WTC11 (cell line): Measurements from ENCODE around the gene WWP2.

ENCODE experiments used
- ATF6 ChIP-seq: sonication (generic); formaldehyde crosslinking; IDR thresholded peaks from 2 replicates; pipeline ENCODE4 v1.8.1; 2023; ENCODE audit warnings: mild to moderate bottlenecking, missing genetic modification reagents
- CREB1 ChIP-seq: sonication (generic); formaldehyde crosslinking; IDR thresholded peaks from 2 replicates; pipeline ENCODE4 v1.8.0; 2023; ENCODE audit warnings: mild to moderate bottlenecking, missing genetic modification reagents
- CTCF ChIP-seq: fragments of 200-600 bp; IDR thresholded peaks from 2 replicates; pipeline ENCODE4 v1.8.0; 2022; ENCODE audit warnings: antibody characterized with exemption
- E2F5 ChIP-seq: sonication (generic); formaldehyde crosslinking; IDR thresholded peaks from 2 replicates; pipeline ENCODE4 v1.8.1; 2022; ENCODE audit warnings: mild to moderate bottlenecking, moderate library complexity, missing genetic modification reagents
- IRF2 ChIP-seq: sonication (generic); formaldehyde crosslinking; IDR thresholded peaks from 2 replicates; pipeline ENCODE4 v1.8.0; 2022; ENCODE audit warnings: low read depth, missing genetic modification reagents, borderline replicate concordance
- JUN ChIP-seq: sonication (generic); formaldehyde crosslinking; IDR thresholded peaks from 2 replicates; pipeline ENCODE4 v1.8.0; 2023; ENCODE audit warnings: mild to moderate bottlenecking, missing genetic modification reagents
- NR3C1 ChIP-seq: sonication (generic); formaldehyde crosslinking; conservative IDR thresholded peaks from 2 replicates; pipeline ENCODE4 v1.8.1; 2023; ENCODE audit warnings: low read depth, mild to moderate bottlenecking, missing genetic modification reagents
- RELA ChIP-seq: sonication (generic); formaldehyde crosslinking; IDR thresholded peaks from 2 replicates; pipeline ENCODE4 v1.8.1; 2022; ENCODE audit warnings: missing genetic modification reagents, mild to moderate bottlenecking, borderline replicate concordance
- SP1 ChIP-seq: sonication (generic); formaldehyde crosslinking; conservative IDR thresholded peaks from 2 replicates; pipeline ENCODE4 v1.8.1; 2022; ENCODE audit warnings: missing genetic modification reagents
- USF2 ChIP-seq: sonication (generic); formaldehyde crosslinking; IDR thresholded peaks from 2 replicates; pipeline ENCODE4 v1.8.1; 2023; ENCODE audit warnings: mild to moderate bottlenecking, missing genetic modification reagents, moderate library complexity
- ZNF317 ChIP-seq: sonication (generic); formaldehyde crosslinking; IDR thresholded peaks from 2 replicates; pipeline ENCODE4 v1.8.1; 2023; ENCODE audit warnings: low read depth, mild to moderate bottlenecking, moderate library complexity, missing genetic modification reagents, borderline replicate concordance

GRCh38 chr16:69892378-69892777 lies 130.2 kb downstream of the WWP2 start:
- TF ChIP-seq ZNF317 (CRISPR knock-in tag) (no peak), CTCF (no peak), IRF2 (CRISPR knock-in tag) (no peak), E2F5 (no peak), JUN (CRISPR knock-in tag) (no peak), SP1 (CRISPR knock-in tag) (no peak), NR3C1 (CRISPR knock-in tag) (no peak), ATF6 (CRISPR knock-in tag) (no peak), RELA (CRISPR knock-in tag) (no peak), CREB1 (CRISPR knock-in tag) (no peak), USF2 (CRISPR knock-in tag) (no peak)
